Measurements from ENCODE around the gene MTMR4.

Gene MTMR4

GRCh38 chr17:58534901-58535421 lies 20.5 kb upstream of the MTMR4 start:
- H3K4me1 ChIP-seq (ENCODE audit: control insufficient read depth, insufficient read depth, low read length, poor library complexity, severe bottlenecking): peaks cover 18% of the 10 kb centered on the region
- no peaks in the 10 kb centered on the region for H3K9me3 ChIP-seq (ENCODE audit: control insufficient read depth, low read length)
- H3K36me3 ChIP-seq (ENCODE audit: control insufficient read depth, insufficient read depth, low read length): no peaks in the 10 kb centered on the region
- H3K4me3 ChIP-seq (ENCODE audit: extremely low read depth, insufficient read depth, low read length, poor library complexity, severe bottlenecking): no peak overlapping the region
- WGBS, 2 experiments (ENCODE audit: insufficient coverage in 2 of 2): 89 to 91% methylated on average over 4 of the region's 4 CpGs
- no peak overlapping the region for H3K27ac ChIP-seq (ENCODE audit: low read depth, low read length, severe bottlenecking)

DNA sequence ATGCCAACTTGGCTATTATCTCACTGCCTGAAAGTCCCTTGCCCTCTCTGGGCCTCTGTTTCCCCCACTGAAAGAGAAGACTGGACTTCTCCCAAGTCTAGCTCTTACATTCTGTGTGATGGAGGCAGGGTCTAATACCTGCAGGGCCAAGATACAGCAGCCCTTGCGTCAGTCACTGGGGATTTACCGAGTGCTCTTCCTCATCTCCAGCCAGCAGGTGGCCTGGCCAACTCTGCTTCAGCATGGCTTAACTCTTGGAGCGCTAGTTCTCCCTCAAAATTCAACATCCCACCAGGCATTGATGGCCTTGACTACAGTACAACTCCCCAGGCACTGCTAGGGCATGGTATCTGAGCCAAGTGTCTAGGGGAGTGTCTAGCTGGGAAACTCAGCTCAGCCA lies 19.9 kb upstream of the MTMR4 start:
- 61 to 69% methylated on average over 3 of the region's 3 CpGs for WGBS, 2 experiments (ENCODE audit: insufficient coverage in 2 of 2)
- Histone ChIP-seq H3K36me3 (ENCODE audit: control insufficient read depth, insufficient read depth, low read length) (no peaks in the 10 kb centered on the region), H3K4me3 (ENCODE audit: extremely low read depth, insufficient read depth, low read length, poor library complexity, severe bottlenecking) (no peak overlapping the region), H3K9me3 (ENCODE audit: control insufficient read depth, low read length) (no peaks in the 10 kb centered on the region), H3K4me1 (ENCODE audit: control insufficient read depth, insufficient read depth, low read length, poor library complexity, severe bottlenecking) (peaks cover 18% of the 10 kb centered on the region), H3K27ac (ENCODE audit: low read depth, low read length, severe bottlenecking) (no peak overlapping the region)

- H3K9me3 ChIP-seq (ENCODE audit: control insufficient read depth, low read length): no peaks in the 10 kb centered on the region
- peaks cover 22% of the 10 kb centered on the region for H3K4me1 ChIP-seq (ENCODE audit: control insufficient read depth, insufficient read depth, low read length, poor library complexity, severe bottlenecking)
- H3K4me3 ChIP-seq (ENCODE audit: extremely low read depth, insufficient read depth, low read length, poor library complexity, severe bottlenecking): no peak overlapping the region
- WGBS, 2 experiments (ENCODE audit: insufficient coverage in 2 of 2): 93 to 98% methylated on average over 5 of the region's 5 CpGs
- H3K27ac ChIP-seq (ENCODE audit: low read depth, low read length, severe bottlenecking): no peak overlapping the region
- H3K36me3 ChIP-seq (ENCODE audit: control insufficient read depth, insufficient read depth, low read length): no peaks in the 10 kb centered on the region
Observed at GRCh38 chr17:58533616-58534188, 19.3 kb upstream of the MTMR4 start.

- H3K27ac ChIP-seq (ENCODE audit: low read depth, low read length, severe bottlenecking): no peak overlapping the region
- WGBS, 2 experiments (ENCODE audit: insufficient coverage in 2 of 2): 73 to 90% methylated on average over 3 of the region's 3 CpGs
- H3K9me3 ChIP-seq (ENCODE audit: control insufficient read depth, low read length): no peaks in the 10 kb centered on the region
- H3K4me1 ChIP-seq (ENCODE audit: control insufficient read depth, insufficient read depth, low read length, poor library complexity, severe bottlenecking): peaks cover 32% of the 10 kb centered on the region
- no peaks in the 10 kb centered on the region for H3K36me3 ChIP-seq (ENCODE audit: control insufficient read depth, insufficient read depth, low read length)
- peak overlapping the region; percentile 46 for H3K4me3 ChIP-seq (ENCODE audit: extremely low read depth, insufficient read depth, low read length, poor library complexity, severe bottlenecking)
Observed at GRCh38 chr17:58532555-58532951, 18.1 kb upstream of the MTMR4 start.

GRCh38 chr17:58531661-58532554 lies 17.5 kb upstream of the MTMR4 start:
- Histone ChIP-seq H3K4me3 (ENCODE audit: extremely low read depth, insufficient read depth, low read length, poor library complexity, severe bottlenecking) (peak overlapping the region; percentile 46), H3K4me1 (ENCODE audit: control insufficient read depth, insufficient read depth, low read length, poor library complexity, severe bottlenecking) (peaks cover 34% of the 10 kb centered on the region), H3K9me3 (ENCODE audit: control insufficient read depth, low read length) (no peaks in the 10 kb centered on the region), H3K27ac (ENCODE audit: low read depth, low read length, severe bottlenecking) (no peak overlapping the region), H3K36me3 (ENCODE audit: control insufficient read depth, insufficient read depth, low read length) (no peaks in the 10 kb centered on the region)
- WGBS, 2 experiments (ENCODE audit: insufficient coverage in 2 of 2): 1 to 2% methylated on average over 65 to 69 of the region's 82 CpGs

GRCh38 chr17:58531122-58531521 lies 16.7 kb upstream of the MTMR4 start:
- no peaks in the 10 kb centered on the region for H3K9me3 ChIP-seq (ENCODE audit: control insufficient read depth, low read length)
- 0% methylated on average over 1 of the region's 3 CpGs for WGBS, 2 experiments (ENCODE audit: insufficient coverage in 2 of 2)
- peaks cover 39% of the 10 kb centered on the region for H3K4me1 ChIP-seq (ENCODE audit: control insufficient read depth, insufficient read depth, low read length, poor library complexity, severe bottlenecking)
- H3K36me3 ChIP-seq (ENCODE audit: control insufficient read depth, insufficient read depth, low read length): no peaks in the 10 kb centered on the region
- peak overlapping the region; percentile 46 for H3K4me3 ChIP-seq (ENCODE audit: extremely low read depth, insufficient read depth, low read length, poor library complexity, severe bottlenecking)
- no peak overlapping the region for H3K27ac ChIP-seq (ENCODE audit: low read depth, low read length, severe bottlenecking)

DNA sequence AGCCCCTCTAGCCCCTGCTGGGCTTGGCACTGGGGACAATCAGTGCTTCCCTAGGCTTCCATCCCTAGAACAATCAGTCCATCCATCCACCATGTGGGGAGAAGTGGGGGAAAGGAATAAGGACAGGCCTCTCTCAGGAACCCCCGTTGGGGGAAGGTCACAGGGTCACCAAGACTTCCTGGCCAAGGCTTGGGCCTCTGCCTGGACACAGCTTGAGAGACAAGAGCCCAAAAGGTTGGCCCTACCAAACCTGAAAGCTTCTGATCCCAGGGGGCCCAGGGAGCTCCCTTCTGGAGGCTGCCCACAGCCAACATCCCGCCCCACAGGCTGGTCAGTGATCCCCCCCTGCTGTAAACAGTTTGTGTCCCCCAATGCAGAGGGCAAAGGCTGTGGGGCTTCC lies 16.2 kb upstream of the MTMR4 start:
- no peaks in the 10 kb centered on the region for H3K36me3 ChIP-seq (ENCODE audit: control insufficient read depth, insufficient read depth, low read length)
- H3K9me3 ChIP-seq (ENCODE audit: control insufficient read depth, low read length): no peaks in the 10 kb centered on the region
- no peak overlapping the region for H3K27ac ChIP-seq (ENCODE audit: low read depth, low read length, severe bottlenecking)
- 67 to 69% methylated on average over 1 to 2 of the region's 2 CpGs for WGBS, 2 experiments (ENCODE audit: insufficient coverage in 2 of 2)
- peaks cover 38% of the 10 kb centered on the region for H3K4me1 ChIP-seq (ENCODE audit: control insufficient read depth, insufficient read depth, low read length, poor library complexity, severe bottlenecking)
- H3K4me3 ChIP-seq (ENCODE audit: extremely low read depth, insufficient read depth, low read length, poor library complexity, severe bottlenecking): no peak overlapping the region

DNA sequence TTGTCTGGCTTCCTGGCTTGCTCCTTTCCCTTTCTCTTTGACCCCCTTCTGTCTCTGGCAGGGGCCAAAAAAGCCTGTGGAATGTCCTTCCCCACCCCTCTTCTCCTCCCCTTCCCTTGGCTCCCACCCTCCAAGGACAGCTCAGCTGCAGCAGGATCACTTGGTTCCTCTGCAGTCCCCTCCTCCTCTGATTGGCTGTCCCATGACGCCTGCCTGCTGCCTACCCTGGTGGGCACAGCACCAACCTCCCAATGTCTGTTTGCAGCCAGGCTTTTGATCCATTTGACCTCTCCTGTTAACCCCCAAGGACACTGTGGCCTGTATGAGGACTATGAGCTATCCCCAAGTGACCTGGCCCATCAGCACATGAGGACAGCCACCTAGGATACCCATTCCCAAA lies 14.8 kb upstream of the MTMR4 start:
- H3K4me3 ChIP-seq (ENCODE audit: extremely low read depth, insufficient read depth, low read length, poor library complexity, severe bottlenecking): no peak overlapping the region
- no peaks in the 10 kb centered on the region for H3K9me3 ChIP-seq (ENCODE audit: control insufficient read depth, low read length)
- 25 to 50% methylated on average over 1 of the region's 1 CpG for WGBS, 2 experiments (ENCODE audit: insufficient coverage in 2 of 2)
- H3K27ac ChIP-seq (ENCODE audit: low read depth, low read length, severe bottlenecking): no peak overlapping the region
- H3K36me3 ChIP-seq (ENCODE audit: control insufficient read depth, insufficient read depth, low read length): no peaks in the 10 kb centered on the region
- H3K4me1 ChIP-seq (ENCODE audit: control insufficient read depth, insufficient read depth, low read length, poor library complexity, severe bottlenecking): peaks cover 34% of the 10 kb centered on the region

- Histone ChIP-seq H3K36me3 (ENCODE audit: control insufficient read depth, insufficient read depth, low read length) (no peaks in the 10 kb centered on the region), H3K27ac (ENCODE audit: low read depth, low read length, severe bottlenecking) (no peak overlapping the region), H3K9me3 (ENCODE audit: control insufficient read depth, low read length) (no peaks in the 10 kb centered on the region), H3K4me1 (ENCODE audit: control insufficient read depth, insufficient read depth, low read length, poor library complexity, severe bottlenecking) (peaks cover 34% of the 10 kb centered on the region), H3K4me3 (ENCODE audit: extremely low read depth, insufficient read depth, low read length, poor library complexity, severe bottlenecking) (no peak overlapping the region)
- WGBS, 2 experiments (ENCODE audit: insufficient coverage in 2 of 2): 71% methylated on average over 2 of the region's 3 CpGs; no CpG with 5 or more reads in 1 of the 2 experiments
Observed at GRCh38 chr17:58528443-58528842, 14.0 kb upstream of the MTMR4 start.

- 65 to 72% methylated on average over 3 of the region's 3 CpGs for WGBS, 2 experiments (ENCODE audit: insufficient coverage in 2 of 2)
- no peak overlapping the region for H3K4me3 ChIP-seq (ENCODE audit: extremely low read depth, insufficient read depth, low read length, poor library complexity, severe bottlenecking)
- no peaks in the 10 kb centered on the region for H3K9me3 ChIP-seq (ENCODE audit: control insufficient read depth, low read length)
- no peak overlapping the region for H3K27ac ChIP-seq (ENCODE audit: low read depth, low read length, severe bottlenecking)
- no peaks in the 10 kb centered on the region for H3K36me3 ChIP-seq (ENCODE audit: control insufficient read depth, insufficient read depth, low read length)
- peaks cover 34% of the 10 kb centered on the region for H3K4me1 ChIP-seq (ENCODE audit: control insufficient read depth, insufficient read depth, low read length, poor library complexity, severe bottlenecking)
Observed at GRCh38 chr17:58527949-58528348, 13.5 kb upstream of the MTMR4 start.

- H3K27ac ChIP-seq (ENCODE audit: low read depth, low read length, severe bottlenecking): no peak overlapping the region
- H3K4me1 ChIP-seq (ENCODE audit: control insufficient read depth, insufficient read depth, low read length, poor library complexity, severe bottlenecking): peaks cover 34% of the 10 kb centered on the region
- no peak overlapping the region for H3K4me3 ChIP-seq (ENCODE audit: extremely low read depth, insufficient read depth, low read length, poor library complexity, severe bottlenecking)
- H3K36me3 ChIP-seq (ENCODE audit: control insufficient read depth, insufficient read depth, low read length): no peaks in the 10 kb centered on the region
- 83% methylated on average over 1 of the region's 2 CpGs; no CpG with 5 or more reads in 1 of the 2 experiments for WGBS, 2 experiments (ENCODE audit: insufficient coverage in 2 of 2)
- H3K9me3 ChIP-seq (ENCODE audit: control insufficient read depth, low read length): no peaks in the 10 kb centered on the region
Observed at GRCh38 chr17:58527306-58527705, 12.9 kb upstream of the MTMR4 start.

Measured in mesodermal cell (in vitro differentiated cells).